Testis (tissue), 3 donors: ENCODE measurements around the gene LYL1. TPM values are rescaled to one million over a fixed set of nuclear protein-coding genes. Genes with fewer than 3 reads are reported as not detected.
A peak's percentile ranks its signal among the peaks of the same experiment; 100 is the strongest.

Experiments
- DNase-seq: peaks from one replicate; pipeline ENCODE4 v3.0.0-alpha.2; 2019
- H3K27ac ChIP-seq, 2 donors: fragments of 200-600 bp; sonication (generic); one replicate each; pipeline ENCODE4 v1.5.1; 2019
- H3K27me3 ChIP-seq: fragments of 200-600 bp; sonication (generic); one replicate; pipeline ENCODE4 v1.5.1; 2019
- H3K36me3 ChIP-seq: fragments of 200-600 bp; sonication (generic); one replicate; pipeline ENCODE4 v1.5.1; 2017; ENCODE audit warnings: low read depth; ENCODE audit errors: missing control alignments
- H3K4me1 ChIP-seq: fragments of 200-600 bp; sonication (generic); one replicate; pipeline ENCODE4 v1.5.1; 2019
- H3K4me3 ChIP-seq, 2 donors: fragments of 200-600 bp; sonication (generic); one replicate each; pipeline ENCODE4 v1.5.1; 2017 to 2019
- H3K9me3 ChIP-seq: fragments of 200-600 bp; sonication (generic); one replicate; pipeline ENCODE4 v1.5.1; 2017
- POLR2A ChIP-seq: fragments of 450-650 bp; IDR thresholded peaks from one replicate; pipeline ENCODE4 v1.6.1; 2017; ENCODE audit warnings: antibody characterized with exemption, mild to moderate bottlenecking, moderate library complexity
- WGBS, 2 donors: methylation state at CpG; one replicate each; pipeline ENCODE4 v1.1.5; 2018; 5-methylcytosine and 5-hydroxymethylcytosine counted together
- intact Hi-C: fragments of 100-400 bp; cut with DNase I; formaldehyde crosslinking; loops from one replicate; pipeline ENCODE4 v1.15.1; 2023; ENCODE audit warnings: low total_unique reads
- polyA plus RNA-seq: library from polyadenylated mRNA; stranded (reverse); fragments of 350-450 nt; fragmentation: Illumina TruSeq; extraction: RNeasy Lipid Tissue Mini Kit (QIAGEN cat#74804); gene quantifications from one replicate; pipeline ENCODE4 v1.2.3, GENCODE V29; 2014; ENCODE audit warnings: low read depth, low replicate concordance; ENCODE audit not compliant: insufficient read depth
- total RNA-seq, 2 donors: library from RNA; depleted of rRNA; stranded (reverse); fragments of >200 nt; gene quantifications; one replicate each; pipeline ENCODE4 v1.2.3, GENCODE V29; 2016
- TF ChIP-seq, protein P1 (sequence below), 3 experiments: fragments of 450-650 bp in 2 of 3; fragments of 200-600 bp in 1 of 3; sonication (generic) in 1 of 3; IDR thresholded peaks; one replicate each; pipeline ENCODE4 v1.5.1; 2016 to 2019; ENCODE audit warnings: antibody characterized with exemption in 3 of 3, mild to moderate bottlenecking in 2 of 3, moderate library complexity in 1 of 3

The LYL1 gene
- total and polyA plus RNA-seq, 3 donors from 2014 or later = 15.9 to 35.8 (median 21.9) TPM

GRCh38 chr19:13082192-13083007 lies 20.3 kb downstream of the LYL1 start:
- Histone ChIP-seq H3K4me3 (no peak overlapping the region), H3K9me3 (no peaks in the 10 kb centered on the region), H3K4me1 (peaks cover 26% of the 10 kb centered on the region), H3K27ac (peak overlapping the region in 1 of 2 donors; percentile 50), H3K36me3 (no peaks in the 10 kb centered on the region), H3K27me3 (no peaks in the 10 kb centered on the region)
- 57 to 70% methylated on average over 7 to 14 of the region's 14 CpGs for WGBS, 2 donors
- intact Hi-C loops = no loop called here
- peak; percentile 73 for DNase-seq
- TF ChIP-seq POLR2A = no peak
- TF ChIP-seq, protein P1, sequence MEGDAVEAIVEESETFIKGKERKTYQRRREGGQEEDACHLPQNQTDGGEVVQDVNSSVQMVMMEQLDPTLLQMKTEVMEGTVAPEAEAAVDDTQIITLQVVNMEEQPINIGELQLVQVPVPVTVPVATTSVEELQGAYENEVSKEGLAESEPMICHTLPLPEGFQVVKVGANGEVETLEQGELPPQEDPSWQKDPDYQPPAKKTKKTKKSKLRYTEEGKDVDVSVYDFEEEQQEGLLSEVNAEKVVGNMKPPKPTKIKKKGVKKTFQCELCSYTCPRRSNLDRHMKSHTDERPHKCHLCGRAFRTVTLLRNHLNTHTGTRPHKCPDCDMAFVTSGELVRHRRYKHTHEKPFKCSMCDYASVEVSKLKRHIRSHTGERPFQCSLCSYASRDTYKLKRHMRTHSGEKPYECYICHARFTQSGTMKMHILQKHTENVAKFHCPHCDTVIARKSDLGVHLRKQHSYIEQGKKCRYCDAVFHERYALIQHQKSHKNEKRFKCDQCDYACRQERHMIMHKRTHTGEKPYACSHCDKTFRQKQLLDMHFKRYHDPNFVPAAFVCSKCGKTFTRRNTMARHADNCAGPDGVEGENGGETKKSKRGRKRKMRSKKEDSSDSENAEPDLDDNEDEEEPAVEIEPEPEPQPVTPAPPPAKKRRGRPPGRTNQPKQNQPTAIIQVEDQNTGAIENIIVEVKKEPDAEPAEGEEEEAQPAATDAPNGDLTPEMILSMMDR (IDR thresholded peaks at IDR 0.05) = peak in 1 of 3 experiments; percentile 18

DNA sequence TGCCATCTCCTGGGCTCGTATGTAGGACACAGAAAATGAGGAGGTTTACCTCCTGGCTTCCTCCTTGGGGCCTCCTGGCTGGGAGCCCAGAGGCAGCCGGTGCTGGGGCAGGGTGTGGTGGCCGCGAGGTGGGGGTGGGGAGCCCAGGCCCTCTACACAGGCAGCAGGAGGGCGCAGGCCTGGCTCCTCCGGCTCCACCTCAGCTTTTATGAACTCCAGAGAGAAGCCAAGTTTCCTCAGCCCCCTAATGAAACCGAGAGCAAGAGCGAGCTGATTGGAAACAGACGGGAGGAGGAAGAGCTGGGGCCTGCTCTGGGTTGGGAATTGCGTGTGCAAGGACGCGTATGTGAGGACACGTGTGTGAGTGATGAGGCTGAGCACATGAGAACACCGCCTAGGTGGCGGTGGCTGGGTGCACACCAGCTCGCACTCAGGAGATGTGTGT lies 23.1 kb downstream of the LYL1 start:
- Histone ChIP-seq H3K27ac (peak overlapping the region; percentile 51 to 59), H3K9me3 (no peaks in the 10 kb centered on the region), H3K36me3 (no peaks in the 10 kb centered on the region), H3K4me3 (no peak overlapping the region), H3K27me3 (no peaks in the 10 kb centered on the region), H3K4me1 (peaks cover 40% of the 10 kb centered on the region)
- 49 to 54% methylated on average over 16 of the region's 16 CpGs for WGBS, 2 donors
- no peak for DNase-seq
- TF ChIP-seq, protein P1 (IDR thresholded peaks at IDR 0.05) = no peak
- TF ChIP-seq POLR2A = no peak
- intact Hi-C loops = no loop called here

DNA sequence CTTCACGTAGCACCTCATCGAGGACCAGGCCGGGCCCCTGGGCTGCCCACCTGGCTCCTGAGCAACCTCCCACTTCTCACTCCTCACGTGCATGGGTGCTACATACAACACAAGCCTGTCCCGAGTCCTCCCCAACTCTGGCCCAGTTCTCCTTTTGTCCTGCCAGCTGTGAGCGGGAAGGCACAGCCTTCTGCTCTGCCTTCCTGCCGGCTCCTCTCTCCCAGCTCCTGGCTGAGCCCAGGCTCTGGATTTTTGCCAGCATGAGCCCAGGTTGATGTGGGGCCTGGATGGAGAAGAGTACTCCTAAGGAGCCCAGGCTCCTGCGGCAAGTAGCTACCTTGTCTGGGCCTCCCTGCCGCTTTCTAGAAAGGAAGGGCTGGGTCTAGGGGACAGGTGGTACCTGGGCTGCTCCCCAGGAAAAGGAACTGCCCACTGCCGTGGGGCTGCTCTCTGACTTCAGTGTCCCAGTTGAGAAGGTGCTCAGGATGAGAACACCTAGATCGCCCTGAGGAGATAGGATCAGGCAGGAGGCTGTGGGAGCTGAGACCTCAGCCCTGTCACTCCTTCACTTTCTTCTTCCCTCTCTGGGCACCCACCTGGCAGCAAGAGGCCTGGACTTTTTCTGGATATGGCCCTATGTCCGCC lies 23.6 kb downstream of the LYL1 start:
- no peaks in the 10 kb centered on the region for H3K36me3 ChIP-seq
- peak overlapping the region; percentile 51 to 59 for H3K27ac ChIP-seq
- peaks cover 40% of the 10 kb centered on the region for H3K4me1 ChIP-seq
- TF ChIP-seq POLR2A = no peak
- TF ChIP-seq, protein P1 (IDR thresholded peaks at IDR 0.05) = no peak
- intact Hi-C loops = no loop called here
- DNase-seq = no peak
- 54 to 58% methylated on average over 3 to 12 of the region's 12 CpGs for WGBS, 2 donors
- H3K9me3 ChIP-seq = no peaks in the 10 kb centered on the region
- no peak overlapping the region for H3K4me3 ChIP-seq
- no peaks in the 10 kb centered on the region for H3K27me3 ChIP-seq

DNA sequence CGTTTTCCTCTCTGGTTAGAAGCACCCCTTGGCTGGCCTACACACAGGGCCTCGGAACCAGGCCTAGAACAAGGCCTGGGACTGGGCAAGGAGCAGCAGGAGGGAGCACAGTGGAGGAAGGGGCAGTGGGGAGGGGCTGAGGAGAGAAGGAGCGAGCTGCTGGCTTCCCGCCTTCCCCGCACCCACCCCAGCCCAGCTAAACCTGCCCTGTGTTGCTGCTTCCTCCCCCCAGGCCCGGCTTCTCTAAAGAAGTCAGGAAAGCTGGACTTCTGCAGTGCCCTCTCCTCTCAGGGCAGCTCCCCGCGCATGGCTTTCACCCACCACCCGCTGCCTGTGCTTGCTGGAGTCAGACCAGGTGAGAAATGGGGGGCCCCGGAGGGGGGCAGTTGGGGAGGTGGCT lies 24.3 kb downstream of the LYL1 start:
- Histone ChIP-seq H3K4me1 (peaks cover 40% of the 10 kb centered on the region), H3K9me3 (no peaks in the 10 kb centered on the region), H3K27me3 (no peaks in the 10 kb centered on the region), H3K27ac (peak overlapping the region; percentile 51 to 59), H3K36me3 (no peaks in the 10 kb centered on the region), H3K4me3 (no peak overlapping the region)
- 70 to 79% methylated on average over 3 to 10 of the region's 10 CpGs for WGBS, 2 donors
- TF ChIP-seq POLR2A = no peak
- TF ChIP-seq, protein P1 (IDR thresholded peaks at IDR 0.05) = no peak
- DNase-seq = no peak
- intact Hi-C loops = no loop called here
